ENCODE results near the gene GPR34. TPM values are rescaled to one million over a fixed set of nuclear protein-coding genes. Genes with fewer than 3 reads are reported as not detected.

Gene GPR34, protein sequence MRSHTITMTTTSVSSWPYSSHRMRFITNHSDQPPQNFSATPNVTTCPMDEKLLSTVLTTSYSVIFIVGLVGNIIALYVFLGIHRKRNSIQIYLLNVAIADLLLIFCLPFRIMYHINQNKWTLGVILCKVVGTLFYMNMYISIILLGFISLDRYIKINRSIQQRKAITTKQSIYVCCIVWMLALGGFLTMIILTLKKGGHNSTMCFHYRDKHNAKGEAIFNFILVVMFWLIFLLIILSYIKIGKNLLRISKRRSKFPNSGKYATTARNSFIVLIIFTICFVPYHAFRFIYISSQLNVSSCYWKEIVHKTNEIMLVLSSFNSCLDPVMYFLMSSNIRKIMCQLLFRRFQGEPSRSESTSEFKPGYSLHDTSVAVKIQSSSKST
- total RNA-seq (2022; extraction: Qiagen RNA extraction; ENCODE audit: low read depth): 0.13 to 0.16 TPM (median 0.15 TPM) in 4 of 5 replicates, not detected in the other

DNA sequence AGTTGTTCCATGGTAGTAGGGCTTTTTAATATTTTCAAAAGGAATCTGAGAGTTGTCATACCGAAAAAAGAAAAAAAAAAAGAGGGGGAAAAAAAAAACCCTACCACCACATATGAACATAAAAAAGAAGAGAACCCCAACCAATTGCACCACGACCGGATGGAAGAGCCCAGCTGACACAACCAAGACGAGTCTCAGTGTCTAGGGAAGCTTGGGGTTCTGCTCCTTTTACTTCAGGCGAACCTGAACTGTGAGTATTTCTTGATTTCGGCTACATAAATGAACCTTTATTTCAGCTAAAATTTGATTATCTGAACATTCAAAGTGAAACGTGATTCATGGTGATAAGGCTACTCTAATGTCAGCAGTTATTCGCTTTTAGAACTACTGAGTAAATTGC, at the start of gene GPR34:
TSS of gene GPR34 (plus strand) at position 139 of the 400 bp plus-strand sequence. CDS start 6,661 bp downstream, outside the sequence.

DNA sequence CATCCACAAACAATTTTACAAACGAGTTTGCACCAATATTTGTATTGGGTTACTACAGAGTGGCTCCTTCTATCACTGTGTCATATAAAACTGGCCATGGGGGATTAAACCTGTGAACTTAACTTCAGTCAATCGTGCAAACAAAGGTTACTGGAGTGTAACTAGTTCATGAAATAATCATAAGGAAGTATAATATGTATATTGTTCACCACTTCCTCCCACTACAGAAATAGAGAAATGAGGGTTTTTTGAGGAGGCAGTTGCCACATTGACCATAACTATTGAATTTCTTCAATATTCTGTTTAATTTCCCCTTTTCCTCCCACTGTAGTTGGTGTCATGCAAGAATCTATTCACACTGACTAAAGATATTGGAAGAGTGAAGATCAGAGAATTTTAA, 35.1 kb downstream of the GPR34 start, which contains the start of gene GPR82:
TSS of gene GPR82 (plus strand) at position 356 of the 400 bp plus-strand sequence. CDS start 2,846 bp downstream, outside the sequence.

Other genes starting within 250 kb of the GPR34 start
- not detected in 5 replicates for gene NYX, start 241.6 kb upstream of the GPR34 start, total RNA-seq (2022; extraction: Qiagen RNA extraction; ENCODE audit: low read depth)
- not detected in 5 replicates for gene GPR82, start 35.2 kb downstream of the GPR34 start, total RNA-seq (2022; extraction: Qiagen RNA extraction; ENCODE audit: low read depth)
- 18.7 to 23.0 TPM (median 21.6 TPM) in 5 replicates for gene CASK, start 234.6 kb downstream of the GPR34 start, total RNA-seq (2022; extraction: Qiagen RNA extraction; ENCODE audit: low read depth)